ENCODE data around the gene ZNF467.

DNA sequence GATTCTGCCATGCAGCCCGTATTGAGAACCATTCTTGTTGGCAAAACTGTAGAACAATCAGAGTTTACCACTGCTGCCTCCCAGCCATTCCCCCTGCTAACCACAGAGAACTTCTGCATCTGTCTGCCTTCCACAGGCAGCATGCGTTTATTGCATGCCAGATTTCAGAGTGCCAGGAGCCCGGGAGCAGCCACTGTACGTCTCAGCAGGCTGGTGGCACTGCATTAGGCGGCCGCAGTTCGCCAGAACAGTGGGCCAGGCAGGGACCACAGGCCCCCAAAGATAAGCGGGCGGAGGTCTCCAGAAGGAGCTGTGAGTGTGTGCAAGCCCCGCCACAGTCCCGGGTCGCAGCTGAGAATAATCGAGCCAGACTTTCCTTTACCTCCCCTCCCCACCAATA lies 31.8 kb downstream of the ZNF467 start:
- no peak for TF ChIP-seq FOXP2 (optimal IDR thresholded peaks at IDR 0.05; ENCODE audit: borderline replicate concordance, extremely low read depth, extremely low read length, insufficient read depth)
- TF ChIP-seq SIN3A (IDR thresholded peaks at IDR 0.05; ENCODE audit: borderline replicate concordance, insufficient read depth, low read length) = no peak
- TF ChIP-seq, protein P1, sequence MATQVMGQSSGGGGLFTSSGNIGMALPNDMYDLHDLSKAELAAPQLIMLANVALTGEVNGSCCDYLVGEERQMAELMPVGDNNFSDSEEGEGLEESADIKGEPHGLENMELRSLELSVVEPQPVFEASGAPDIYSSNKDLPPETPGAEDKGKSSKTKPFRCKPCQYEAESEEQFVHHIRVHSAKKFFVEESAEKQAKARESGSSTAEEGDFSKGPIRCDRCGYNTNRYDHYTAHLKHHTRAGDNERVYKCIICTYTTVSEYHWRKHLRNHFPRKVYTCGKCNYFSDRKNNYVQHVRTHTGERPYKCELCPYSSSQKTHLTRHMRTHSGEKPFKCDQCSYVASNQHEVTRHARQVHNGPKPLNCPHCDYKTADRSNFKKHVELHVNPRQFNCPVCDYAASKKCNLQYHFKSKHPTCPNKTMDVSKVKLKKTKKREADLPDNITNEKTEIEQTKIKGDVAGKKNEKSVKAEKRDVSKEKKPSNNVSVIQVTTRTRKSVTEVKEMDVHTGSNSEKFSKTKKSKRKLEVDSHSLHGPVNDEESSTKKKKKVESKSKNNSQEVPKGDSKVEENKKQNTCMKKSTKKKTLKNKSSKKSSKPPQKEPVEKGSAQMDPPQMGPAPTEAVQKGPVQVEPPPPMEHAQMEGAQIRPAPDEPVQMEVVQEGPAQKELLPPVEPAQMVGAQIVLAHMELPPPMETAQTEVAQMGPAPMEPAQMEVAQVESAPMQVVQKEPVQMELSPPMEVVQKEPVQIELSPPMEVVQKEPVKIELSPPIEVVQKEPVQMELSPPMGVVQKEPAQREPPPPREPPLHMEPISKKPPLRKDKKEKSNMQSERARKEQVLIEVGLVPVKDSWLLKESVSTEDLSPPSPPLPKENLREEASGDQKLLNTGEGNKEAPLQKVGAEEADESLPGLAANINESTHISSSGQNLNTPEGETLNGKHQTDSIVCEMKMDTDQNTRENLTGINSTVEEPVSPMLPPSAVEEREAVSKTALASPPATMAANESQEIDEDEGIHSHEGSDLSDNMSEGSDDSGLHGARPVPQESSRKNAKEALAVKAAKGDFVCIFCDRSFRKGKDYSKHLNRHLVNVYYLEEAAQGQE (IDR thresholded peaks at IDR 0.05; ENCODE audit: insufficient read depth in 1 of 2, low read depth in 2 of 2, low read length in 2 of 2) = no peak
- TF ChIP-seq POLR2AphosphoS5 (IDR thresholded peaks at IDR 0.05; ENCODE audit: low read depth, low read length) = no peak
